HG02870 (cell line): ENCODE data around the gene BPIFA2.
"Not testable (repeated sequence)": the region's sequence is repeated elsewhere in the genome, so short reads cannot be mapped to it uniquely, and the experiment has no call there.

ENCODE experiments used
- ATAC-seq: cut with Tn5 transposase; IDR thresholded peaks from one replicate; pipeline ENCODE4 v1.9.1; 2021; ENCODE audit warnings: mild to moderate bottlenecking, moderate library complexity; ENCODE audit not compliant: unreplicated experiment

BPIFA2 gene

GRCh38 chr20:33167859-33168258 is at the start of gene BPIFA2:
Gene BPIFA2, plus strand, starts transcription at chr20:33168159. Its CDS starts 987 bp downstream, at chr20:33169146.
- no peak for ATAC-seq

GRCh38 chr20:33119725-33120720 is 47.9 kb upstream of the BPIFA2 start:
- ATAC-seq = peak; percentile 68

- ATAC-seq = no peak
Observed at GRCh38 chr20:33120934-33121333, 47.0 kb upstream of the BPIFA2 start.

- ATAC-seq = not testable (repeated sequence)
Observed at GRCh38 chr20:33122297-33122696, 45.7 kb upstream of the BPIFA2 start.

- no peak for ATAC-seq
Observed at GRCh38 chr20:33124261-33124660, 43.7 kb upstream of the BPIFA2 start.

- no peak for ATAC-seq
Observed at GRCh38 chr20:33124994-33125393, 43.0 kb upstream of the BPIFA2 start.

GRCh38 chr20:33125983-33126382 is 42.0 kb upstream of the BPIFA2 start:
- ATAC-seq = no peak

GRCh38 chr20:33127422-33128097 is 40.4 kb upstream of the BPIFA2 start:
- no peak for ATAC-seq

GRCh38 chr20:33130568-33131061 is 37.3 kb upstream of the BPIFA2 start:
- no peak for ATAC-seq

- no peak for ATAC-seq
Observed at GRCh38 chr20:33131949-33132473, 35.9 kb upstream of the BPIFA2 start.

- no peak for ATAC-seq
Observed at GRCh38 chr20:33132513-33133372, 35.2 kb upstream of the BPIFA2 start.

GRCh38 chr20:33133373-33133941 is 34.5 kb upstream of the BPIFA2 start:
- ATAC-seq = no peak

- no peak for ATAC-seq
Observed at GRCh38 chr20:33137195-33137594, 30.8 kb upstream of the BPIFA2 start.

- no peak for ATAC-seq
Observed at GRCh38 chr20:33139467-33139866, 28.5 kb upstream of the BPIFA2 start.

- no peak for ATAC-seq
Observed at GRCh38 chr20:33145521-33145920, 22.4 kb upstream of the BPIFA2 start.

- no peak for ATAC-seq
Observed at GRCh38 chr20:33147299-33147698, 20.7 kb upstream of the BPIFA2 start.

GRCh38 chr20:33148040-33148439 is 19.9 kb upstream of the BPIFA2 start:
- ATAC-seq = no peak

GRCh38 chr20:33154252-33154651 is 13.7 kb upstream of the BPIFA2 start:
- ATAC-seq = no peak

- ATAC-seq = no peak
Observed at GRCh38 chr20:33158637-33159385, 9.1 kb upstream of the BPIFA2 start.
